K562 (cell line): ENCODE results near the gene KLHL12. TPM values are rescaled to one million over a fixed set of nuclear protein-coding genes. Genes with fewer than 3 reads are reported as not detected.

Source experiments
- BRD9 ChIP-seq: fragments of 450-650 bp; IDR thresholded peaks from 2 replicates; pipeline ENCODE4 v1.6.1; 2018; ENCODE audit warnings: low read depth; ENCODE audit not compliant: partially characterized antibody
- CBFA2T3 ChIP-seq: fragments of 450-650 bp; IDR thresholded peaks from 2 replicates; pipeline ENCODE4 v1.6.1; 2017
- GATAD2B ChIP-seq: fragments of 450-650 bp; IDR thresholded peaks from 2 replicates; pipeline ENCODE4 v1.6.1; 2017; ENCODE audit warnings: mild to moderate bottlenecking, borderline replicate concordance
- HMGXB4 ChIP-seq: sonication (generic); formaldehyde crosslinking; IDR thresholded peaks from 2 replicates; pipeline ENCODE4 v1.8.1; 2023; ENCODE audit warnings: mild to moderate bottlenecking, missing genetic modification reagents
- HSF4 ChIP-seq: fragments of 250-450 bp; sonication (Bioruptor Pico); IDR thresholded peaks from 2 replicates; pipeline ENCODE4 v2.1.2; 2022; ENCODE audit warnings: mild to moderate bottlenecking, moderate library complexity, borderline replicate concordance
- PCBP1 ChIP-seq: fragments of 200-400 bp; formaldehyde crosslinking; IDR thresholded peaks from 2 replicates; pipeline ENCODE4 v1.6.1; 2018; ENCODE audit warnings: mild to moderate bottlenecking, low read depth, low read length; ENCODE audit not compliant: poor library complexity, severe bottlenecking
- RAD21 ChIP-seq, 2 experiments: fragments of 250-450 bp in 1 of 2; fragments of 450-650 bp in 1 of 2; sonication (Bioruptor Pico) in 1 of 2; formaldehyde crosslinking in 1 of 2; IDR thresholded peaks in 1 of 2; conservative IDR thresholded peaks in 1 of 2; 2 replicates each; pipeline versions ENCODE4 v1.4.0 to v1.8.0; 2020 to 2022; ENCODE audit warnings: mild to moderate bottlenecking in 2 of 2, moderate library complexity in 1 of 2
- RBM14 ChIP-seq: fragments of 200-400 bp; formaldehyde crosslinking; IDR thresholded peaks from 2 replicates; pipeline ENCODE4 v1.6.1; 2018; ENCODE audit warnings: low read depth, mild to moderate bottlenecking, low read length, moderate library complexity, borderline replicate concordance; ENCODE audit not compliant: insufficient read depth
- ZKSCAN8 ChIP-seq: fragments of 200-800 bp; sonication (Bioruptor generic); IDR thresholded peaks from 2 replicates; pipeline ENCODE4 v1.6.1; 2016; ENCODE audit warnings: missing genetic modification characterization, missing compliant biosample characterization
- ZNF140 ChIP-seq: fragments of 250-450 bp; sonication (Bioruptor Pico); IDR thresholded peaks from 2 replicates; pipeline ENCODE4 v1.8.0; 2021; ENCODE audit warnings: moderate library complexity, mild to moderate bottlenecking, inconsistent platforms
- ZNF175 ChIP-seq: fragments of 200-800 bp; sonication (Bioruptor generic); IDR thresholded peaks from 2 replicates; pipeline ENCODE4 v1.6.1; 2016; ENCODE audit warnings: low read depth, mild to moderate bottlenecking, missing genetic modification characterization, missing compliant biosample characterization
- ZNF324 ChIP-seq: fragments of 250-450 bp; sonication (Bioruptor Pico); IDR thresholded peaks from 2 replicates; pipeline ENCODE4 v1.4.0; 2020; ENCODE audit warnings: mild to moderate bottlenecking
- ZNF764 ChIP-seq: fragments of 250-450 bp; sonication (Bioruptor Pico); IDR thresholded peaks from 2 replicates; pipeline ENCODE4 v1.4.0; 2020; ENCODE audit warnings: low read depth, mild to moderate bottlenecking, moderate library complexity
- ZNF79 ChIP-seq: fragments of 250-450 bp; sonication (Bioruptor Pico); IDR thresholded peaks from 2 replicates; pipeline ENCODE4 v1.4.0; 2020; ENCODE audit warnings: low read depth, mild to moderate bottlenecking, moderate library complexity
- polyA plus RNA-seq, 8 experiments: library from polyadenylated mRNA; depleted of rRNA in 4 of 8; stranded (reverse) in 5 of 8; unstranded in 3 of 8; fragments of >200 nt; fragmentation: Nextera tagmentation in 2 of 8; fragmentation: Illumina TruSeq in 1 of 8; extraction: Ambion mirVana in 2 of 8; extraction: Trizol in 1 of 8; gene quantifications; 2 replicates each; pipeline versions ENCODE4 v1.2.1 to v1.2.3, GENCODE V29; 2011 to 2014; ENCODE audit warnings: inconsistent platforms in 1 of 8, missing spikeins in 1 of 8
- total RNA-seq, 7 experiments: library from RNA; depleted of rRNA in 6 of 7; stranded (reverse); fragments of >200 nt in 6 of 7; fragmentation: Illumina TruSeq in 2 of 7; extraction: Trizol in 2 of 7; gene quantifications; 2 replicates each; pipeline versions ENCODE4 v1.2.1 to v1.2.3, GENCODE V29; 2011 to 2021; ENCODE audit warnings: low replicate concordance in 1 of 7
- TF ChIP-seq, protein P1 (sequence below): fragments of 250-450 bp; sonication (Bioruptor Pico); IDR thresholded peaks from 2 replicates; pipeline ENCODE4 v1.5.0; 2020; ENCODE audit warnings: mild to moderate bottlenecking, borderline replicate concordance
- TF ChIP-seq, protein P2 (sequence below): fragments of 250-450 bp; sonication (Bioruptor Pico); IDR thresholded peaks from 2 replicates; pipeline ENCODE4 v1.4.0; 2020
- TF ChIP-seq, protein P3 (sequence below): sonication (generic); formaldehyde crosslinking; IDR thresholded peaks from 2 replicates; pipeline ENCODE4 v1.8.1; 2022; ENCODE audit warnings: missing genetic modification reagents
- TF ChIP-seq, protein P4 (sequence below): fragments of 450-650 bp; IDR thresholded peaks from 2 replicates; pipeline ENCODE4 v1.6.1; 2016; ENCODE audit warnings: borderline replicate concordance

KLHL12 gene
- total and polyA plus RNA-seq, 9 of the 15 experiments (the other 6 are each of a cell fraction or from before 2014, with no cell fraction given), result 23.1 to 85.1 (median 35.0) TPM

- TF ChIP-seq PCBP1 (no peak), ZNF140 (CRISPR knock-in tag) (no peak), RAD21 (CRISPR knock-in tag; conservative IDR thresholded peaks at IDR 0.05 in 1 of 2, IDR thresholded peaks at IDR 0.05 in 1 of 2) (peak; percentile 74 to 91), GATAD2B (no peak), ZNF175 (CRISPR knock-in tag) (no peak), RBM14 (no peak), ZNF764 (CRISPR knock-in tag) (no peak), ZNF324 (CRISPR knock-in tag) (no peak), HMGXB4 (CRISPR knock-in tag) (no peak), ZNF79 (CRISPR knock-in tag) (no peak), CBFA2T3 (no peak), ZKSCAN8 (CRISPR knock-in tag) (no peak), HSF4 (no peak), BRD9 (peak; percentile 35)
- TF ChIP-seq, protein P1, sequence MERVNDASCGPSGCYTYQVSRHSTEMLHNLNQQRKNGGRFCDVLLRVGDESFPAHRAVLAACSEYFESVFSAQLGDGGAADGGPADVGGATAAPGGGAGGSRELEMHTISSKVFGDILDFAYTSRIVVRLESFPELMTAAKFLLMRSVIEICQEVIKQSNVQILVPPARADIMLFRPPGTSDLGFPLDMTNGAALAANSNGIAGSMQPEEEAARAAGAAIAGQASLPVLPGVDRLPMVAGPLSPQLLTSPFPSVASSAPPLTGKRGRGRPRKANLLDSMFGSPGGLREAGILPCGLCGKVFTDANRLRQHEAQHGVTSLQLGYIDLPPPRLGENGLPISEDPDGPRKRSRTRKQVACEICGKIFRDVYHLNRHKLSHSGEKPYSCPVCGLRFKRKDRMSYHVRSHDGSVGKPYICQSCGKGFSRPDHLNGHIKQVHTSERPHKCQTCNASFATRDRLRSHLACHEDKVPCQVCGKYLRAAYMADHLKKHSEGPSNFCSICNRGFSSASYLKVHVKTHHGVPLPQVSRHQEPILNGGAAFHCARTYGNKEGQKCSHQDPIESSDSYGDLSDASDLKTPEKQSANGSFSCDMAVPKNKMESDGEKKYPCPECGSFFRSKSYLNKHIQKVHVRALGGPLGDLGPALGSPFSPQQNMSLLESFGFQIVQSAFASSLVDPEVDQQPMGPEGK (CRISPR knock-in tag), result no peak
- TF ChIP-seq, protein P2, sequence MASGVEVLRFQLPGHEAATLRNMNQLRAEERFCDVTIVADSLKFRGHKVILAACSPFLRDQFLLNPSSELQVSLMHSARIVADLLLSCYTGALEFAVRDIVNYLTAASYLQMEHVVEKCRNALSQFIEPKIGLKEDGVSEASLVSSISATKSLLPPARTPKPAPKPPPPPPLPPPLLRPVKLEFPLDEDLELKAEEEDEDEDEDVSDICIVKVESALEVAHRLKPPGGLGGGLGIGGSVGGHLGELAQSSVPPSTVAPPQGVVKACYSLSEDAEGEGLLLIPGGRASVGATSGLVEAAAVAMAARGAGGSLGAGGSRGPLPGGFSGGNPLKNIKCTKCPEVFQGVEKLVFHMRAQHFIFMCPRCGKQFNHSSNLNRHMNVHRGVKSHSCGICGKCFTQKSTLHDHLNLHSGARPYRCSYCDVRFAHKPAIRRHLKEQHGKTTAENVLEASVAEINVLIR (CRISPR knock-in tag), result no peak
- TF ChIP-seq, protein P3, sequence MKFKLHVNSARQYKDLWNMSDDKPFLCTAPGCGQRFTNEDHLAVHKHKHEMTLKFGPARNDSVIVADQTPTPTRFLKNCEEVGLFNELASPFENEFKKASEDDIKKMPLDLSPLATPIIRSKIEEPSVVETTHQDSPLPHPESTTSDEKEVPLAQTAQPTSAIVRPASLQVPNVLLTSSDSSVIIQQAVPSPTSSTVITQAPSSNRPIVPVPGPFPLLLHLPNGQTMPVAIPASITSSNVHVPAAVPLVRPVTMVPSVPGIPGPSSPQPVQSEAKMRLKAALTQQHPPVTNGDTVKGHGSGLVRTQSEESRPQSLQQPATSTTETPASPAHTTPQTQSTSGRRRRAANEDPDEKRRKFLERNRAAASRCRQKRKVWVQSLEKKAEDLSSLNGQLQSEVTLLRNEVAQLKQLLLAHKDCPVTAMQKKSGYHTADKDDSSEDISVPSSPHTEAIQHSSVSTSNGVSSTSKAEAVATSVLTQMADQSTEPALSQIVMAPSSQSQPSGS (CRISPR knock-in tag), result no peak
- TF ChIP-seq, protein P4, sequence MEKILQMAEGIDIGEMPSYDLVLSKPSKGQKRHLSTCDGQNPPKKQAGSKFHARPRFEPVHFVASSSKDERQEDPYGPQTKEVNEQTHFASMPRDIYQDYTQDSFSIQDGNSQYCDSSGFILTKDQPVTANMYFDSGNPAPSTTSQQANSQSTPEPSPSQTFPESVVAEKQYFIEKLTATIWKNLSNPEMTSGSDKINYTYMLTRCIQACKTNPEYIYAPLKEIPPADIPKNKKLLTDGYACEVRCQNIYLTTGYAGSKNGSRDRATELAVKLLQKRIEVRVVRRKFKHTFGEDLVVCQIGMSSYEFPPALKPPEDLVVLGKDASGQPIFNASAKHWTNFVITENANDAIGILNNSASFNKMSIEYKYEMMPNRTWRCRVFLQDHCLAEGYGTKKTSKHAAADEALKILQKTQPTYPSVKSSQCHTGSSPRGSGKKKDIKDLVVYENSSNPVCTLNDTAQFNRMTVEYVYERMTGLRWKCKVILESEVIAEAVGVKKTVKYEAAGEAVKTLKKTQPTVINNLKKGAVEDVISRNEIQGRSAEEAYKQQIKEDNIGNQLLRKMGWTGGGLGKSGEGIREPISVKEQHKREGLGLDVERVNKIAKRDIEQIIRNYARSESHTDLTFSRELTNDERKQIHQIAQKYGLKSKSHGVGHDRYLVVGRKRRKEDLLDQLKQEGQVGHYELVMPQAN, result no peak
These were observed 74.7 kb downstream of the KLHL12 start (continued) for GRCh38 chr1:202852163-202852904.
